GM19023 (cell line): ENCODE measurements around the gene ANKRD34B.

Source experiments
- ATAC-seq: cut with Tn5 transposase; IDR thresholded peaks from one replicate; pipeline ENCODE4 v1.9.1; 2021; ENCODE audit warnings: mild to moderate bottlenecking, moderate library complexity; ENCODE audit not compliant: unreplicated experiment

Gene ANKRD34B

GRCh38 chr5:80573062-80573461 is 3.0 kb upstream of the ANKRD34B start:
- no peak for ATAC-seq

GRCh38 chr5:80569086-80569960 is 757 bp downstream of the ANKRD34B start:
- no peak for ATAC-seq

GRCh38 chr5:80568251-80568650 is 1.8 kb downstream of the ANKRD34B start:
- ATAC-seq = no peak

GRCh38 chr5:80566711-80567259 is 3.3 kb downstream of the ANKRD34B start:
- no peak for ATAC-seq

- no peak for ATAC-seq
These were observed 4.8 kb downstream of the ANKRD34B start for GRCh38 chr5:80565330-80565729.

GRCh38 chr5:80559244-80559643 is 10.8 kb downstream of the ANKRD34B start:
- no peak for ATAC-seq

GRCh38 chr5:80555099-80555498 is 15.0 kb downstream of the ANKRD34B start:
- no peak for ATAC-seq

GRCh38 chr5:80554646-80555045 is 15.4 kb downstream of the ANKRD34B start:
- ATAC-seq = no peak

GRCh38 chr5:80541392-80541791 is 28.7 kb downstream of the ANKRD34B start:
- no peak for ATAC-seq

- ATAC-seq = no peak
These were observed 29.4 kb downstream of the ANKRD34B start for GRCh38 chr5:80540691-80541090.

GRCh38 chr5:80516826-80517225 is 53.3 kb downstream of the ANKRD34B start:
- no peak for ATAC-seq

GRCh38 chr5:80509362-80509761 is 60.7 kb downstream of the ANKRD34B start:
- ATAC-seq = no peak

GRCh38 chr5:80508844-80509243 is 61.2 kb downstream of the ANKRD34B start:
- no peak for ATAC-seq

- no peak for ATAC-seq
These were observed 62.4 kb downstream of the ANKRD34B start for GRCh38 chr5:80507663-80508062.
